ENCODE data around the gene HSD17B13.

Gene HSD17B13

DNA sequence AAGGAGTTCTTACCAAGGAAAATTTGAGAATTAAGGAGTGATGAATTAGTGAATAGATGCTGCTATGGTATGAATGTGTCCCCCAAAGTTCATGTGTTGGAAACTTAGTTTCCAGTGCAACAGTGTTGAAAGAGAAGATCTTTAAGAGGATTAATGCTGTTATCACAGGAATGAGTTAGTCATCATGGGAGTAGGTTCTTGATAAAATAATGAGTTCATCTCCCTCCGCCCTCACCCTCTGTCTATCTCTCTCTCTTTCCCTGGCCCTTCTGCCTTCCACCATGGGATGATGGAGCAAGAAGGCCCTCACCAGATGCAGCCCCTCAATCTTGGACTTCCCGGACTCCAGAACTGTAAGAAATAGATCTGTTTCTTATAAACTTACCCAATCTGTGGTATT lies 64.0 kb downstream of the HSD17B13 start:
- no peak overlapping the region for H3K27ac ChIP-seq (ENCODE audit: low read depth, low read length)
- TF ChIP-seq CTCF (IDR thresholded peaks at IDR 0.05; ENCODE audit: low read depth, low read length, poor library complexity, severe bottlenecking) (no peak), EZH2phosphoT487 (IDR thresholded peaks at IDR 0.05; ENCODE audit: borderline replicate concordance, low read length) (no peak)
- H3K36me3 ChIP-seq (ENCODE audit: control insufficient read depth, low read length) = no peaks in the 10 kb centered on the region
- no peaks in the 10 kb centered on the region for H3K79me2 ChIP-seq (ENCODE audit: control insufficient read depth, low read length)
- H3K4me2 ChIP-seq (ENCODE audit: low read length) = no peak overlapping the region
- H4K20me1 ChIP-seq (ENCODE audit: control insufficient read depth, insufficient read depth, low read depth, low read length) = no peaks in the 10 kb centered on the region
- H3K27me3 ChIP-seq (ENCODE audit: control insufficient read depth, low read length) = no peaks in the 10 kb centered on the region
- H3K9me3 ChIP-seq (ENCODE audit: control insufficient read depth, insufficient read depth, low read length) = peaks cover 5% of the 10 kb centered on the region; the same call in 1 of the 2 replicates
- no peaks in the 10 kb centered on the region for H3K4me1 ChIP-seq (ENCODE audit: control insufficient read depth, low read length)
- no peaks in the 10 kb centered on the region for H3K9me2 ChIP-seq (replicated peaks; ENCODE audit: control insufficient read depth, low read length)
- no peak overlapping the region for H3K4me3 ChIP-seq (ENCODE audit: low read length)
- H3F3A ChIP-seq (ENCODE audit: control insufficient read depth, insufficient read depth) = no peaks in the 10 kb centered on the region

DNA sequence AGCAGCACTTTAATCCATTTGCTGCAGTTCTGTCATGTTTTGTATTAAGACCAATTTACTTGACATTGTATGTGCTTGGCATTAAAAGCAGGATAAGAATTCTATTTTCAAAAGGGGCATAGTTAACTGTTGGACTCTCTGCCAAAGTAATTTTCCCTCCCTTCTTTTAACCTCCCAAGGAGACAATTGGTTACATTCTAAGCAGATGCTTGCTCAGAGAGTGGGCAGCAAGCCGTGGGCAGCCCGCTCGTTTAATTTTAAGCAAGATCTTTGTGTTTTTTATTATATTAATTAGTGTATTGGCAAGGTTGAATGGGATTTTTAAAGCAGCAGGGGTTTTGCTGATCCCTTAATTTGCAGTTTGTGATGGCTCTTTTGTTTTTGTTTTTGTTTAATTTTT lies 65.2 kb downstream of the HSD17B13 start:
- no peaks in the 10 kb centered on the region for H4K20me1 ChIP-seq (ENCODE audit: control insufficient read depth, insufficient read depth, low read depth, low read length)
- H3F3A ChIP-seq (ENCODE audit: control insufficient read depth, insufficient read depth) = no peaks in the 10 kb centered on the region
- no peaks in the 10 kb centered on the region for H3K9me2 ChIP-seq (replicated peaks; ENCODE audit: control insufficient read depth, low read length)
- peaks cover 5% of the 10 kb centered on the region; the same call in 1 of the 2 replicates for H3K9me3 ChIP-seq (ENCODE audit: control insufficient read depth, insufficient read depth, low read length)
- no peaks in the 10 kb centered on the region for H3K79me2 ChIP-seq (ENCODE audit: control insufficient read depth, low read length)
- H3K27me3 ChIP-seq (ENCODE audit: control insufficient read depth, low read length) = no peaks in the 10 kb centered on the region
- H3K4me3 ChIP-seq (ENCODE audit: low read length) = no peak overlapping the region
- no peak for TF ChIP-seq EZH2phosphoT487 (IDR thresholded peaks at IDR 0.05; ENCODE audit: borderline replicate concordance, low read length)
- no peak for TF ChIP-seq CTCF (IDR thresholded peaks at IDR 0.05; ENCODE audit: low read depth, low read length, poor library complexity, severe bottlenecking)
- no peak overlapping the region for H3K27ac ChIP-seq (ENCODE audit: low read depth, low read length)
- no peaks in the 10 kb centered on the region for H3K36me3 ChIP-seq (ENCODE audit: control insufficient read depth, low read length)
- H3K4me2 ChIP-seq (ENCODE audit: low read length) = no peak overlapping the region
- H3K4me1 ChIP-seq (ENCODE audit: control insufficient read depth, low read length) = no peaks in the 10 kb centered on the region

DNA sequence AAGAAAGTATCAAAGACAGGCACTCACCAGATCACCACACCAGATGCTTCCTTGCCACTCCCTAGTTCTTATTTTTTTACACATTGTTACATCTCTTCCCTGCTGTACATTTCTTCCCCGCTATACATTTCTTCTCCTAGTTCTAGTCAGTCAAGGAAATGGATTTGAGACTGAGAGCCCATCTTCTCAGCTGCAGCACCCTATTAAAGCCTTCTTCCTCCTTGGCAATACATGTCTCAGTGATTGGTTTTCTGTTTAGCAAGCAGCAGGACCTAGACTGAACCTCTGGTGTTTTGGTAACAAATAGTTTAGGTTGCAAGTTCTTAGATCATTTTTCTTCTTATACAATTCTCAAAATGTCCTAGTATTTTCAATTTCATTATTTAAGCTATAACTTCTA lies 66.9 kb downstream of the HSD17B13 start:
- Histone ChIP-seq H3K27ac (ENCODE audit: low read depth, low read length) (no peak overlapping the region), H3K9me2 (replicated peaks; ENCODE audit: control insufficient read depth, low read length) (no peaks in the 10 kb centered on the region), H3K4me2 (ENCODE audit: low read length) (no peak overlapping the region), H3K79me2 (ENCODE audit: control insufficient read depth, low read length) (no peaks in the 10 kb centered on the region), H3K27me3 (ENCODE audit: control insufficient read depth, low read length) (no peaks in the 10 kb centered on the region), H4K20me1 (ENCODE audit: control insufficient read depth, insufficient read depth, low read depth, low read length) (no peaks in the 10 kb centered on the region), H3K36me3 (ENCODE audit: control insufficient read depth, low read length) (no peaks in the 10 kb centered on the region), H3K9me3 (ENCODE audit: control insufficient read depth, insufficient read depth, low read length) (peaks cover 5% of the 10 kb centered on the region; the same call in 1 of the 2 replicates), H3K4me3 (ENCODE audit: low read length) (no peak overlapping the region), H3K4me1 (ENCODE audit: control insufficient read depth, low read length) (no peaks in the 10 kb centered on the region), H3F3A (ENCODE audit: control insufficient read depth, insufficient read depth) (no peaks in the 10 kb centered on the region)
- TF ChIP-seq CTCF (IDR thresholded peaks at IDR 0.05; ENCODE audit: low read depth, low read length, poor library complexity, severe bottlenecking) (no peak), EZH2phosphoT487 (IDR thresholded peaks at IDR 0.05; ENCODE audit: borderline replicate concordance, low read length) (no peak)

Measured in DOHH2 (cell line).